Body of pancreas (tissue), 4 donors: ENCODE measurements around the gene GPR158. TPM values are rescaled to one million over a fixed set of nuclear protein-coding genes. Genes with fewer than 3 reads are reported as not detected.

ENCODE experiments used
- ATAC-seq: fragments of 150-250 bp; one replicate; pipeline ENCODE4 v1.9.1; 2016
- DNase-seq, 4 donors: peaks; one replicate each; pipeline ENCODE4 v3.0.0-alpha.2; 2019
- H3K27ac ChIP-seq, 4 donors: fragments of 200-600 bp; sonication (generic); 1 replicate in 3 of 4; 2 replicates in 1 of 4; pipeline versions ENCODE4 v1.5.1 to v1.6.1; 2016 to 2019; ENCODE audit warnings: mild to moderate bottlenecking in 1 of 4, mixed read lengths in 1 of 4, moderate library complexity in 1 of 4
- H3K27me3 ChIP-seq, 2 donors: fragments of 200-600 bp; sonication (generic); one replicate each; pipeline ENCODE4 v1.6.0; 2016; ENCODE audit warnings: mild to moderate bottlenecking in 1 of 2
- H3K36me3 ChIP-seq, 2 donors: fragments of 200-600 bp; sonication (generic); replicated peaks in 1 of 2; 2 replicates each; pipeline ENCODE4 v1.5.1; 2016; ENCODE audit warnings: low read depth in 2 of 2; ENCODE audit not compliant: insufficient read depth in 1 of 2
- H3K4me1 ChIP-seq: fragments of 200-600 bp; sonication (generic); one replicate; pipeline ENCODE4 v1.6.0; 2016
- H3K4me3 ChIP-seq, 2 donors: fragments of 200-600 bp; sonication (generic); 1 replicate in 1 of 2; 2 replicates in 1 of 2; pipeline ENCODE4 v1.5.1; 2016 to 2019
- H3K9me3 ChIP-seq, 3 donors: fragments of 200-600 bp; sonication (generic); 1 replicate in 2 of 3; 2 replicates in 1 of 3; pipeline ENCODE4 v1.5.1; 2016
- POLR2A ChIP-seq, 3 donors: fragments of 450-650 bp; IDR thresholded peaks; one replicate each; pipeline ENCODE4 v1.6.1; 2016; ENCODE audit warnings: antibody characterized with exemption in 3 of 3, mild to moderate bottlenecking in 2 of 3
- WGBS, 2 donors: methylation state at CpG; one replicate each; pipeline ENCODE4 v1.1.5; 2017; 5-methylcytosine and 5-hydroxymethylcytosine counted together
- intact Hi-C: fragments of 100-400 bp; cut with DNase I; formaldehyde crosslinking; loops from one replicate; pipeline ENCODE4 v1.15.1; 2023
- total RNA-seq, 2 donors: library from RNA; depleted of rRNA; stranded (reverse); fragments of >200 nt; gene quantifications; one replicate each; pipeline ENCODE4 v1.1.0, GENCODE V29; 2016
- TF ChIP-seq, protein P1 (sequence below), 7 experiments: fragments of 450-650 bp in 4 of 7; fragments of 200-600 bp in 3 of 7; sonication (generic) in 3 of 7; IDR thresholded peaks; one replicate each; pipeline ENCODE4 v1.5.1; 2016 to 2019; ENCODE audit warnings: antibody characterized with exemption in 7 of 7

GPR158 gene
- total RNA-seq, 2 donors from 2014 or later = 0.52 TPM; not detected in 1

DNA sequence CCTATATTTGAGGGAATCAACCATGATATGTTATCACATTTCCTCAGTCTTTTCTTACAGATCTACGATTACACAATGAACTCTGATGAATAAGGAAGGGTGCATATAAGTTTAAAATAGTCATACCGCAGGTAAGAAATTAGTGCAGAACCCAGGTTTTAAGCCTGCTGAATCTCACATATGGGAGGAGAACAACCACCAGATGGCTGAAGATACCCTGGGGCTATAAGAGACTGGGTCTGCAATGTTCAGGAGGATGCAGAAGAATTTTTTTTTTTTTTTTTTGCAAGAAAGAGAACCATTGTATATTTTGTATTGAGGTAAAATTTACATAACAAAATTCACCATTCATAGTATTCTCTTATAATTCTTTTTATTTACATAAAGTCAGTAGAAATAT is 387.0 kb downstream of the GPR158 start:
- Histone ChIP-seq H3K4me1 (no peaks in the 10 kb centered on the region), H3K27me3 (no peaks in the 10 kb centered on the region), H3K9me3 (no peaks in the 10 kb centered on the region), H3K4me3 (no peak overlapping the region), H3K27ac (no peak overlapping the region), H3K36me3 (no peaks in the 10 kb centered on the region)
- no peak for DNase-seq
- 68 to 79% methylated on average over 2 of the region's 2 CpGs for WGBS, 2 donors
- TF ChIP-seq, protein P1, sequence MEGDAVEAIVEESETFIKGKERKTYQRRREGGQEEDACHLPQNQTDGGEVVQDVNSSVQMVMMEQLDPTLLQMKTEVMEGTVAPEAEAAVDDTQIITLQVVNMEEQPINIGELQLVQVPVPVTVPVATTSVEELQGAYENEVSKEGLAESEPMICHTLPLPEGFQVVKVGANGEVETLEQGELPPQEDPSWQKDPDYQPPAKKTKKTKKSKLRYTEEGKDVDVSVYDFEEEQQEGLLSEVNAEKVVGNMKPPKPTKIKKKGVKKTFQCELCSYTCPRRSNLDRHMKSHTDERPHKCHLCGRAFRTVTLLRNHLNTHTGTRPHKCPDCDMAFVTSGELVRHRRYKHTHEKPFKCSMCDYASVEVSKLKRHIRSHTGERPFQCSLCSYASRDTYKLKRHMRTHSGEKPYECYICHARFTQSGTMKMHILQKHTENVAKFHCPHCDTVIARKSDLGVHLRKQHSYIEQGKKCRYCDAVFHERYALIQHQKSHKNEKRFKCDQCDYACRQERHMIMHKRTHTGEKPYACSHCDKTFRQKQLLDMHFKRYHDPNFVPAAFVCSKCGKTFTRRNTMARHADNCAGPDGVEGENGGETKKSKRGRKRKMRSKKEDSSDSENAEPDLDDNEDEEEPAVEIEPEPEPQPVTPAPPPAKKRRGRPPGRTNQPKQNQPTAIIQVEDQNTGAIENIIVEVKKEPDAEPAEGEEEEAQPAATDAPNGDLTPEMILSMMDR (IDR thresholded peaks at IDR 0.05) = no peak
- TF ChIP-seq POLR2A (IDR thresholded peaks at IDR 0.05) = no peak
- intact Hi-C loops = no loop called here
- no peak for ATAC-seq

DNA sequence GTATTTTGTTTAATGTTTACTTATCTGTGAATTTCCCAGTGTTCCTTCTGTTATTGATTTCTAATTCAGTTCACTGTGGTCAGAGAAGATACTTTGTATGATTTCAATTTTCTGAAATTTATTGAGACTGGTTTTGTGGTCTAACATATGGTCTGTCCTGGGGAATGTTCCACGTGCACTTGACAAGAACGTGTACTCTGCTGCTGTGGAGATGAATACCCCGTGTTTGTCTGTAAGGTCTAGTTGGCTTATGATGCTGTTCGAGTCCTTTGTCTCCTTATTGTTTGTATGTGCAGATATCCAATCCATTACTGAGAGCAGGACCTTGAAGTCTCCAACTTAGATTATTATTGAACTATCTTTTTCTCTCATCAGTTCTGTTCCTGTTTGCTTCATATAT is 387.7 kb downstream of the GPR158 start:
- intact Hi-C loops = no loop called here
- Histone ChIP-seq H3K9me3 (no peaks in the 10 kb centered on the region), H3K27ac (no peak overlapping the region), H3K4me1 (no peaks in the 10 kb centered on the region), H3K36me3 (no peaks in the 10 kb centered on the region), H3K4me3 (no peak overlapping the region), H3K27me3 (no peaks in the 10 kb centered on the region)
- TF ChIP-seq, protein P1 (IDR thresholded peaks at IDR 0.05) = no peak
- no peak for TF ChIP-seq POLR2A (IDR thresholded peaks at IDR 0.05)
- DNase-seq = no peak
- WGBS, 2 donors = 56 to 58% methylated on average over 4 of the region's 4 CpGs
- ATAC-seq = no peak

DNA sequence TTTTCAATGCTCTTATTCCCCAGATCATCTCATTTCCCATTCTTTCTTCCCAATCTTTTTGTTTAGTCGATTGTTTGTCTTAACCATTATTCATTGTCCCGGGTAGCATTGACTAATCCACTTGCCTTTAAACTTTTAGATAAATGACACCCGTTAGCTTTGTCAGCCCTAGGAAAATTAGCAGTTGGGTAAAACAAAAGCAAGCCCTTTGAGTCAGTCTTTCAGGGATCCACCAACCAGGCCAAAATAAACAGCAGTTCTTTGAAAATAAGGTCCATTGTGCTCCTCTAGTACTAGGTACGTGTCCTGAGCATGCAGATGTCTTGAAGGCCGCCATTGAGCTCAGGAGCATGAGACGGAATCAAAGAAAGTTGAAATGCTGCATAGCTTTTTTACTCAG is 389.6 kb downstream of the GPR158 start:
- no peak for DNase-seq
- Histone ChIP-seq H3K4me3 (no peak overlapping the region), H3K27me3 (no peaks in the 10 kb centered on the region), H3K27ac (no peak overlapping the region), H3K4me1 (no peaks in the 10 kb centered on the region), H3K9me3 (no peaks in the 10 kb centered on the region), H3K36me3 (no peaks in the 10 kb centered on the region)
- no peak for TF ChIP-seq POLR2A (IDR thresholded peaks at IDR 0.05)
- TF ChIP-seq, protein P1 (IDR thresholded peaks at IDR 0.05) = no peak
- ATAC-seq = no peak
- 57 to 62% methylated on average over 6 of the region's 6 CpGs for WGBS, 2 donors
- intact Hi-C loops = no loop called here

DNA sequence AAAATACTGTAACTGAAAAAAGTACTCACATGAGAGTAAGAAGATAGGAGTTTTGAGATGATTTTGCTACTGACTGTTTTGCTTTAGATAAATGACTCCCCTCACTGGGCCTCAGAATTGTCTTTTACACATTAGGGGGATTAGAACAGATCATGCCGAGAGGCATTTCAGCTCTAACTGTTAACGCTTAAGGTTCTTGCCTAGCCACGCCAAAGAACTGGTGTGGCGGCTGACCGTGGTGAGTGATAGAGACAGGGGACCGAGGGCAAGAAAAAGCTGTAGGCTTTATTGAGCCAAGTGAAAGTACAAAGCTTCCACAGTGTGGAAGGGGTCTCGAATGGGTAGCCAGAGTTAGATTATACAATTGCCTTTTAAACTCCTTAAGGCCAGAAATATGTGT is 390.8 kb downstream of the GPR158 start:
- no peak for ATAC-seq
- Histone ChIP-seq H3K27me3 (no peaks in the 10 kb centered on the region), H3K4me3 (no peak overlapping the region), H3K36me3 (no peaks in the 10 kb centered on the region), H3K9me3 (no peaks in the 10 kb centered on the region), H3K27ac (no peak overlapping the region), H3K4me1 (no peaks in the 10 kb centered on the region)
- no peak for DNase-seq
- TF ChIP-seq, protein P1 (IDR thresholded peaks at IDR 0.05) = no peak
- no peak for TF ChIP-seq POLR2A (IDR thresholded peaks at IDR 0.05)
- intact Hi-C loops = no loop called here
- WGBS, 2 donors = 42 to 47% methylated on average over 7 of the region's 7 CpGs

DNA sequence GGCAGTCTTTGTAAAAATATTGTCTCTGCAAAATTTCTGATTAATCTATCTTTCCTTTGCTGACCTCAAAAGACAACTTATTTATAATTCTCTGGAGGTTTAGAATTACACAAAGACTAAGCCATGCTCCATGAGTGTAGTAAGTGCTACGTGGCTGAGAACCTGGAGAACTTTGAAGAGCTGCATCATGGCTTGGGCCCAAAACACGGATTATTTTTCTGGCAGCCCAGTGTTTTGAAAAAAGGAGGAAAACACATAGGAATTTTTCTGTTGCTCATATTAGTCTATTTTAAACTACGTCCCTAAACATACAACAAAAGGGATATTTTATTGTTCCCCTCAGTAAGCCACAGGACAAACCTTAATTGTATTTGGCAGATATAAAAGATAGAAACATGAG is 398.5 kb downstream of the GPR158 start:
- Histone ChIP-seq H3K36me3 (no peaks in the 10 kb centered on the region), H3K9me3 (no peaks in the 10 kb centered on the region), H3K4me3 (no peak overlapping the region), H3K27me3 (no peaks in the 10 kb centered on the region), H3K4me1 (no peaks in the 10 kb centered on the region), H3K27ac (no peak overlapping the region)
- ATAC-seq (no peak), DNase-seq (no peak)
- intact Hi-C loops = no loop called here
- TF ChIP-seq, protein P1 (IDR thresholded peaks at IDR 0.05) = no peak
- TF ChIP-seq POLR2A (IDR thresholded peaks at IDR 0.05) = no peak
- 41 to 54% methylated on average over 3 of the region's 3 CpGs for WGBS, 2 donors
